CD4-positive, alpha-beta T cell treated with Interferon alpha-2 for 1 hour (primary cell): ENCODE data around the gene NCAPG.

Source experiments
- DNase-seq, 2 donors: peaks; one replicate each; pipeline ENCODE4 v3.0.0-alpha.2; 2020 to 2022

The NCAPG gene, protein sequence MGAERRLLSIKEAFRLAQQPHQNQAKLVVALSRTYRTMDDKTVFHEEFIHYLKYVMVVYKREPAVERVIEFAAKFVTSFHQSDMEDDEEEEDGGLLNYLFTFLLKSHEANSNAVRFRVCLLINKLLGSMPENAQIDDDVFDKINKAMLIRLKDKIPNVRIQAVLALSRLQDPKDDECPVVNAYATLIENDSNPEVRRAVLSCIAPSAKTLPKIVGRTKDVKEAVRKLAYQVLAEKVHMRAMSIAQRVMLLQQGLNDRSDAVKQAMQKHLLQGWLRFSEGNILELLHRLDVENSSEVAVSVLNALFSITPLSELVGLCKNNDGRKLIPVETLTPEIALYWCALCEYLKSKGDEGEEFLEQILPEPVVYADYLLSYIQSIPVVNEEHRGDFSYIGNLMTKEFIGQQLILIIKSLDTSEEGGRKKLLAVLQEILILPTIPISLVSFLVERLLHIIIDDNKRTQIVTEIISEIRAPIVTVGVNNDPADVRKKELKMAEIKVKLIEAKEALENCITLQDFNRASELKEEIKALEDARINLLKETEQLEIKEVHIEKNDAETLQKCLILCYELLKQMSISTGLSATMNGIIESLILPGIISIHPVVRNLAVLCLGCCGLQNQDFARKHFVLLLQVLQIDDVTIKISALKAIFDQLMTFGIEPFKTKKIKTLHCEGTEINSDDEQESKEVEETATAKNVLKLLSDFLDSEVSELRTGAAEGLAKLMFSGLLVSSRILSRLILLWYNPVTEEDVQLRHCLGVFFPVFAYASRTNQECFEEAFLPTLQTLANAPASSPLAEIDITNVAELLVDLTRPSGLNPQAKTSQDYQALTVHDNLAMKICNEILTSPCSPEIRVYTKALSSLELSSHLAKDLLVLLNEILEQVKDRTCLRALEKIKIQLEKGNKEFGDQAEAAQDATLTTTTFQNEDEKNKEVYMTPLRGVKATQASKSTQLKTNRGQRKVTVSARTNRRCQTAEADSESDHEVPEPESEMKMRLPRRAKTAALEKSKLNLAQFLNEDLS

DNA sequence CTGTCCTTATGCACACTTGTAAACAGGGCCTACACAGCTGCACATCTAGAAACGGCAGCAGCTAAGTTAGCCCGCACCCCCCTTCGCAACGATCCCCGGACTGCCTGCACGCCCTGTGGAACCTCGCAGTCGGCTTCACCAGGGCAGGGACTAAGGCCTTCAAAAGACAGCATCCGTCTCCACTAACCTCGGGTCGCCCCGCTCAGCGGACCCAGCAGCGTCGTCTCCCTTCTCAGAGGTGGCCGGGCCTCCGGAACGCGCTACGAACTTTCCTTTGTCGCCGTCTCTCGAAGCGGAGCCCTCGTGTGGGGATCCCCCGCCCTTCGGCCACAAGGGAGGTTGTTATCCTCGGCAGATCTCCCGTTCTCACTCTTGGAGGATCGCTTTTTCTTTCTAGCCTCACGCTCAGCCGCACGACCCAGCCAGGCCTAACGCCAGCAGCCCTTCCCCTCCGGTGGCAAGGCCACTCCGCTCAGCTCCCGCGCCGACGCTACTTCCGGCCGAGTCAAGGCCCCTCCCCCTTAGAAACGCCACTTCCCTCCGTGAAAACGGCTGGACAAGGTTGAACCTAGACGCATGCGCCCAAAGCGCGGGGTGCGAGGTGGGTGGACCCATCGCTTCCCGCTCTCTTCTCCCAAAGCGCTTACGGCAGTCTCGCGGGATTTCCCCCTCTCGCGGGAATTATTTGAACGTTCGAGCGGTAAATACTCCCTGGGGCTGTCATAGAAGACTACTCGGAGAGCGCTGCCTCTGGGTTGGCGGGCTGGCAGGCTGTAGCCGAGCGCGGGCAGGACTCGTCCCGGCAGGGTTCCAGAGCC is at the start of gene NCAPG, which contains the start of gene DCAF16:
Gene NCAPG, plus strand, starts transcription at position 720 of the 818 bp plus-strand sequence. CDS start 99 bp downstream, outside the sequence.
Gene DCAF16, minus strand, starts transcription at position 498 of the 818 bp plus-strand sequence. CDS start 6,616 bp downstream, outside the sequence.
- peak; percentile 99 for DNase-seq

- DNase-seq, result no peak
Measured at GRCh38 chr4:17761062-17761461, 49.7 kb upstream of the NCAPG start.

GRCh38 chr4:17762726-17763125 is 48.1 kb upstream of the NCAPG start:
- DNase-seq, result peak in 1 of 2 donors; percentile 1

DNA sequence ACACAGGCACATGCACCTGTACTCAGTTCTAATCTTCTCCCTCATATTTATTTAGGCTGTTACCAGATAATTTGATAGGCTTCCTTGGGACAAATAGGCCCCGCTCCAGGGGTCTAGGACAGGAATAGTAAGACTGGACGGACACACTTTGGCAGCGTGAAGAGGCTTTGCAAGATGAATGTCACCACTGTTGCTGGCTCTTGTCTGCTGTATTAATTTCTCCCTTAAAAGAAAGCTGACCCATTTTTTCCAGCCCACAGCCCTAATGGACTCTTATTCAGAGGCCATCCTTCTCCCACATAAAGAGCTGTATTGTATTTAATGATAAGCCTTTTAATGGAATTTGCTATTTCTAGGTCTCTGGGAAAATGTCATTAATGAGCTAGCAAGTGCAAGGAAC is 47.4 kb upstream of the NCAPG start:
- no peak for DNase-seq

DNA sequence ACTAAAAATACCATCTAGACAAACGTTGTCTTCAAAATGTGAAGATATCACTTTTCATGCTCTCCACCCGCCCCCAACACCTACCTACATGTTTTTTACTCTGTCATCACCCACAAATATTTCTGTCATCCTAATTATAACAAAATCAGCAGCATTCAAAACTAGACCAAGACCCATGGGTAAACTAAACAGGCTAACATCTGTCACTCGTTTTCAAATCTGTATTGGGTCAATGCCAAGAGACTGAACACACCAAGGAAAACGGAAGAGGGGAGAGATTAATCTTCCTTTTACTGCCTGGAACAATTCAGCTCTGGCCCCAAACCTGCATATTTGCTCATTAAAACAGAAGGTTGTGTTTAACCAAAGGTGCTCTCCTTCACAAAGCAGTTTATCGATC is 46.8 kb upstream of the NCAPG start:
- DNase-seq, result no peak

- no peak for DNase-seq
Measured at GRCh38 chr4:17765514-17766286, 45.1 kb upstream of the NCAPG start.

- no peak for DNase-seq
Measured at GRCh38 chr4:17766826-17767458, 43.8 kb upstream of the NCAPG start.

- DNase-seq, result no peak
Measured at GRCh38 chr4:17769406-17770174, 41.2 kb upstream of the NCAPG start.

- no peak for DNase-seq
Measured at GRCh38 chr4:17770845-17771244, 39.9 kb upstream of the NCAPG start.

GRCh38 chr4:17771284-17771908 is 39.4 kb upstream of the NCAPG start:
- no peak for DNase-seq

DNA sequence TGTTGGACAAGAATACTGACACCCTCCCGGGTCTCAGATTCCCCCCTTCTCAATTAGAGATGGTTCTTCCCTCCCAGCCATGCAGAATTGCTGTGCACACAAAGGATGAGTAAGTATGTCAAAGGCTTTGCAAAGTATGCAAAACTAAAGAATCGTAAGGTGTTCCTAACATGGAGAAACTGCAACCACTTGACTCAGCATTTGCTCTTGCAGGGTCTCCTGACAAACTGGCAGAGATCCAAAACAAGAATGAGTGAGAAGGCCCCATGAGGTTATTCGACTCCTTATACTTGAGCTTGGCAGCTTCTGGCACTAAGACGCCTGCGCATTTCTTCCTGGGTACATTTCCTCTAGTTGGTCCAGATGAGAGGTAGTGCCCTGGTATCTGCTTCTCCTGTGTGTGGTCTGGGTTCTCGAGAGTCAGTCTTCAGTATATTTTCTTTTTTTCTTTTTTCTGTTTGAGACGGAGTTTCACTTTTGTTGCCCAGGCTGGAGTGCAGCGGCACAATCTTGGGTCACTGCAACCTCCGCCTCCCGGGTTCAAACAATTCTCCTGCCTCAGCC is 37.6 kb upstream of the NCAPG start:
- no peak for DNase-seq

- DNase-seq, result no peak
Measured at GRCh38 chr4:17778431-17778830, 32.3 kb upstream of the NCAPG start.

GRCh38 chr4:17780501-17781299 is 30.1 kb upstream of the NCAPG start:
- no peak for DNase-seq

DNA sequence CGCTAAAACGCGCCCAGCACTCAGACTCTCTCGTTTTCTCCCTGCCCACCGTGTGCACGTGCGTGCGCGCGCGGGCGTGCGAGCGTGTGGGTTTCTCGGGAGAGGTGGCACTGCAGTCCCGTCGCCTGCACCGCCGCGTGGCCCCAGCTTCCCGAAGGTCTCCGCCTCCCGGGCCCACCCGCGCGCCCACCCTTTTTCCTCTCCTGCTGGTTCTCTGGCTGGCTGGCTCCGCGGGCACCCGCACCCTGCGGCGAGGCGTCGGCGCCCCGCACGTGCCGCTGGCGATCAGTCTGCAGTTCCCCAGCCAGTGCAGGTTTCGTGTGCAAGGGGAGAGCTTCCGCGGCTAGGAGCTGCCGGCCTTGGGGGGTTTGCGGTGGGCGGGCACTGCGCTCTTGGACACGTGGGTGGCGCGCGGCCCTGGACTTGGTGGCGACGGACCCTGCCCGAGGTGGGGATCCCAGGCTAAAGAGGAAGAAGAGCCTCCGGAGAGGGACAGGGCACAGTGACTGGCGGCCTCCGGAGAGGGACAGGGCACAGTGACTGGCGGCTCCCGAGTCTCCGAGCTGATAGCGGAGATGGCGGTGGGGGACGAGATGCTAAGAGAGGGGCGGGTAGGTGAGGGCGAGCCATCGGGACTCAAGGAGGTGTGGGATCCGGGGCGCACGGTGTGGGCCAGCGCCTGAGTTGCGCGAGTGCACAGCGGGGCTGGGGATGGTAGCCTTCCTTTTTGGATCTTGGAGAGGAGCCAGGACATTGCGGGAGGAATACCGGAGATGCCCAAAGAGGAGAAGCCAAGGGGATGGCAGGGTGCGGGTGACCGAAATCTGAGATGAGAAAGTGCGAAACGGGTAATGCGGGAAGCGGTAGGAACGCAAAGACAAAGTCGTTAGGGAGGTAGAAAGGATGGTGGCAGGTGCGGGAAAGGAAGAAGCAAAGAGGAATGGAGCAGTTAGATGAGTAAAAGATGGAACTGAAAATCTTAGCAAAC is 29.2 kb upstream of the NCAPG start, which contains the start of gene FAM184B:
Gene FAM184B, minus strand, starts transcription at position 322 of the 988 bp plus-strand sequence. CDS start 322 bp downstream, outside the sequence.
- DNase-seq, result no peak

GRCh38 chr4:17785858-17786257 is 24.9 kb upstream of the NCAPG start:
- DNase-seq, result no peak

GRCh38 chr4:17786567-17786966 is 24.2 kb upstream of the NCAPG start:
- no peak for DNase-seq

- no peak for DNase-seq
Measured at GRCh38 chr4:17787315-17787714, 23.5 kb upstream of the NCAPG start.
